HEK293T (cell line): ENCODE measurements around the gene MARVELD1.

Experiments
- ARNT ChIP-seq: fragments of 450-650 bp; IDR thresholded peaks from 2 replicates; pipeline ENCODE4 v1.6.1; 2017; ENCODE audit warnings: mild to moderate bottlenecking
- ELF4 ChIP-seq: fragments of 450-650 bp; IDR thresholded peaks from 2 replicates; pipeline ENCODE4 v1.6.1; 2017; ENCODE audit warnings: antibody characterized with exemption
- FOXA1 ChIP-seq: fragments of 450-650 bp; IDR thresholded peaks from 2 replicates; pipeline ENCODE4 v1.6.1; 2016; ENCODE audit warnings: mild to moderate bottlenecking
- FOXM1 ChIP-seq: fragments of 450-650 bp; IDR thresholded peaks from 2 replicates; pipeline ENCODE4 v1.6.1; 2017; ENCODE audit warnings: mild to moderate bottlenecking, borderline replicate concordance
- SP1 ChIP-seq: fragments of 450-650 bp; IDR thresholded peaks from 2 replicates; pipeline ENCODE4 v1.6.1; 2017
- SUZ12 ChIP-seq: fragments of 450-650 bp; IDR thresholded peaks from 2 replicates; pipeline ENCODE4 v1.6.1; 2016; ENCODE audit warnings: mild to moderate bottlenecking
- TARDBP ChIP-seq: fragments of 450-650 bp; IDR thresholded peaks from 2 replicates; pipeline ENCODE4 v1.6.1; 2016

DNA sequence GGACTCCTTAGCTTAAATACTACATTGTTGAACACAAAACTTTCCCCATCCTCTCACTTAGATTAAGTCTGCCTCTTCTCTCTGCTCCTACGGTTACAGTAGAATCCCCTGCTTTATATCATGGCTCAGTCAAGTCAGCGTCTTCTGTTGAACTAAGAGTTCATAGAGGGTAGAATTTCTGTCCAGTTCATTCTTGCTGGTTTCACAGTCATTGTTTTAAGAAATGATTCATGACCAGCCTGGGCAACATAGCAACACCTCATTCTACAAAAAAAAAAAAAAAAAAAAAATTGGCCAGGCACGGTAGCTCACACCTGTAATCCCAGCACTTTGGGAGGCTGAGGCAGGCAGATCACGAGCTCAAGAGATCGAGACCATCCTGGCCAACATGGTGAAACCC is 19.7 kb downstream of the MARVELD1 start:
- TF ChIP-seq SUZ12 (no peak), ELF4 (no peak), SP1 (no peak), FOXA1 (no peak), TARDBP (no peak), FOXM1 (no peak), ARNT (no peak)
